DLD1 (cell line): ENCODE data around the gene AQP7.
"Not testable (repeated sequence)": the region's sequence is repeated elsewhere in the genome, so short reads cannot be mapped to it uniquely, and the experiment has no call there.

Experiments
- in situ Hi-C: cut with HindIII; loops from 2 replicates; pipeline ENCODE4 v1.10.0; 2017; ENCODE audit warnings: low sequenced_read_pairs

Gene AQP7

GRCh38 chr9:33399047-33399446 is 3.3 kb downstream of the AQP7 start:
- in situ Hi-C loops = not testable (repeated sequence)

DNA sequence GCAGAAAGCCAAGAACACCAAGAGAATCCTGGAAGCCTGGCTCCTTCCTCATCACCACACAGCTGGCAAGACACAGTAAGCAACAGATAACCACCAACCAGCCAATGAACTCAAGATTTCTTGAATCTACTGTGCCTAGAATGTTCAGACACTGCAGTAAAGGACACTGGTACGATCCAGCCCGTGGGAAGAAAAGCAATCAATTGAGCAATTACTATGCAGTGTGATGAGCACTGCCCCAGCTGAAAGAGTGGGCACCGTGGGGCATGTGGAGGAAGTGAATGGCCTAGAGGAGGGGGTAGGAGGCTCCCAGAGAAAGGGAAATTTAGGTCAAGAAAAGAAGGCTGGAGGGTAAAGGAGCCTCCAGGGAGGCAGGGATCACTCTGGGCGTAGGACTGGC is 4.6 kb downstream of the AQP7 start:
- in situ Hi-C loops = not testable (repeated sequence)

DNA sequence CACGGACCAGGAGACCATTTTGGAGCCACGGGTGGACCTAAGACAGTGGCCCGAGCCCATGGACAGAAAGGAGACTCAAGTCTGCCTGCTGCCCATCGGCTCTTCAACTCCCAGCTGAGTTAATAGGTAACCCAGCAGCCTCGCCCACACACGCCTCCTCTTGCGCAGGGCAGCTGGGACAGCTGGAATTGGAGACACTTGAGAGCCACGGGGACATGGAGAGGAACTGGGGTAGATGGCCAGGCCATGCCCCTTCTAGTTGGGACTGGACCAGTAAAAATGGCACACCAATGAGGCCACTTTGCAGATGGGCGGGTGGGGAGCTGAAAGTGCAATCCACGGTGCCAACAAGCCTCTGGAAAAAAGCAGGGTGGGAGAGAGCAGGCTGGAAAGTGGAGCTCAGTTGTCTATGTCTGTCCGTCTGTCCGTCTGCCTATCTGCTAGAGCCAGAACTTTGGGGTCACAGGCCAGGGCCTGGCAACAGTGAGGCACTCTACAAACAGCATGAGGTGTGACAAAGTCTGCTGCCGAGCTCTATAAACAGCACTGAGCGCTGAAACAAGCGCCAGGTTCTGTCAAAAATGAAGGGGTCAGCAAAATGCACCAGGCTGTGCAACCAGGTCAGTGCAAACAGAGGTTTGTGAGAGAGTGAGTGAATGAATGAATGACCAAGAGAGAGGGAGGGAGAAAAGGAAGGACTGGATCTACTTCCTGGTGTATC is 7.0 kb downstream of the AQP7 start:
- in situ Hi-C loops = not testable (repeated sequence)

GRCh38 chr9:33393986-33394385 is 8.4 kb downstream of the AQP7 start:
- in situ Hi-C loops = not testable (repeated sequence)

GRCh38 chr9:33393581-33393980 is 8.8 kb downstream of the AQP7 start:
- in situ Hi-C loops = no loop called here

GRCh38 chr9:33392591-33393021 is 9.8 kb downstream of the AQP7 start:
- in situ Hi-C loops = not testable (repeated sequence)

DNA sequence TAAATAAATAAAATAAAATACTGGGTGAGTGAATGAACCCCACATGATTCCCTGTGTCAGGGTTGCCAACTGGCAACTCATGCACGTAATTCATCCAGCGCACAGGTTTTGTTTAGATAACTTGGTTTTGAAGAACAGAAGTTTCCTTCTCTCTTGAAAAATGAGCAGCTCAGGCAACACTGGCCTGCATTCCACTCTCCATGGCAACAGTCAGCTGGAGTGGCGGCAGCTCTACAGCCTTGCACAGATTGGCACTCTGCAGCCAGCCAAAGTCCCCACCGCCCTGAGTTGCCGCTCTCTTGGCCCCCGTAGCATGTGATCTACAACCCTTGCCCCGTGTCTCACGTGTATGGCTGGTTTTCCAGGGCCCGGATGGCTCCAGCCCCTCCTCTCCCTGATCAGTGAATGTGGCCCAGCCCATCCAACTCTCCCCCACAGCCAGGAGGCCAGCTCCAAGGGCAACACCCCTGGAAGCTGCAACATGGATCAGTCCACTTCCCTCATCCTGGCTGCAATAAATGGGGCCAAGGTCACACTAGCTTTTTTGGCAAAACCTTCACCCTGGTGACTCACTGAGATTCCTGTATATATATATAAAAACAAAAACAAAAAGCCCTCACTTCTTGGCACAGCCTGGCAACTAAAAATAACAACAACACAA is 11.1 kb downstream of the AQP7 start:
- in situ Hi-C loops = not testable (repeated sequence)

GRCh38 chr9:33388110-33388994 is 14.0 kb downstream of the AQP7 start:
- in situ Hi-C loops = no loop called here

DNA sequence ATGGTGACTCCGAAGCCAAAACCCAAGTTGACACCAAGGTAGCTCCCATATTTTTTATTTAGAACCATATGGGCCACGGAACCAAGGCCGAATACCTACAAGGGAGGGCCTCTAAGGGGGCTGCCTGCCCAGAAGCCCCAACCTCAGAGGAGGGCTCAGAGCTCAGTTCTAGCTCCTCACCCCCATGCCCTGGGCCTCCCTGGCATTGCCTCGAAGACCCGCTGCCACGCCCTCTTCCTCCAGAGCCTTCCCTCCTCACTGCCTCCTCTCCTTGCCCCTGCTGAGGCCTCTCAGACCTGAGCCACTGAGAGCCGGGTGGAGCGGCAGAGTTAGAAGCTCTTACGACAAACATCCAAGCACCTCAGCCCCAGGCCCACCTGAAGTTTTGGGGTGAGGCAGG is 15.4 kb downstream of the AQP7 start:
- in situ Hi-C loops = not testable (repeated sequence)

GRCh38 chr9:33386641-33386996 is 15.7 kb downstream of the AQP7 start:
- in situ Hi-C loops = not testable (repeated sequence)

GRCh38 chr9:33385979-33386640 is 16.3 kb downstream of the AQP7 start:
- in situ Hi-C loops = not testable (repeated sequence)

DNA sequence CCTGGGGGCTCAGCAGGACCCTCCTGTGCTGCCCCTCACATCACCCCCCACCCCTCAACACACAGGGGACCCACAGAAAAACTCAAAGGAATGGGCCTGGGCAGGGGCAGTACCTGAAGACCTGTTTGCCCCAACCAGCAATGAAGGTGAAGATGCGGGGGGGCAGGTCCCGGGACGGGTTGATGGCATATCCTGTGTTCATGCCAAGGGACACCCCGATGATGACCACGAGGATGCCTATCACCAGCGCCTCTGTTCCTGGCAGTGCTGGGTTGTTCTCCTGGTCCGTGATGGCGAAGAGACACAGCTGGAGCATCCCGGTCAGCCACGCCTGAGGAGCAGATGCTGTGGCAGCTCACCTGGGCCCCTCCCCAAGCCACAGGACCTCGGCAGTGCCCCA is 16.8 kb downstream of the AQP7 start:
- in situ Hi-C loops = not testable (repeated sequence)

DNA sequence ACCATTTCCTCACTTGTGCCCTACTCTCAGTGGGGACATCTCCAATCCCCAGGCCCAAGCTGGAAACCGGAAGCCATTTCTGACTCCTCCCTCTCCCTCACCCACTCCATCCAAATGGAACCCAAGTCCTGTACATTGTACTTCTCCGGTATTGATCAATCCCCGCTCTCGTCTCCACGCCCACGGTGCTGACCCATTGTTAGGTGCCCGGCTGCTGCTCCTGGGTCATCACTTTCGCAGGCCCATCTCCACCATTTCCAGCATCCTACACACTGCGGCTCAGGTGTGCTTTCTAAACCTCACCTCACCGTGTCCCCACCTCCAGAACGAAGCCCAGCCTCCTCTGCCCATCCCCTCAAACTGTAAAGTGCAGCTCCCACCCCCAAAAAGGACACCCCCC is 19.0 kb downstream of the AQP7 start:
- in situ Hi-C loops = not testable (repeated sequence)

- in situ Hi-C loops = not testable (repeated sequence)
These were observed 20.0 kb downstream of the AQP7 start for GRCh38 chr9:33382397-33382796.

DNA sequence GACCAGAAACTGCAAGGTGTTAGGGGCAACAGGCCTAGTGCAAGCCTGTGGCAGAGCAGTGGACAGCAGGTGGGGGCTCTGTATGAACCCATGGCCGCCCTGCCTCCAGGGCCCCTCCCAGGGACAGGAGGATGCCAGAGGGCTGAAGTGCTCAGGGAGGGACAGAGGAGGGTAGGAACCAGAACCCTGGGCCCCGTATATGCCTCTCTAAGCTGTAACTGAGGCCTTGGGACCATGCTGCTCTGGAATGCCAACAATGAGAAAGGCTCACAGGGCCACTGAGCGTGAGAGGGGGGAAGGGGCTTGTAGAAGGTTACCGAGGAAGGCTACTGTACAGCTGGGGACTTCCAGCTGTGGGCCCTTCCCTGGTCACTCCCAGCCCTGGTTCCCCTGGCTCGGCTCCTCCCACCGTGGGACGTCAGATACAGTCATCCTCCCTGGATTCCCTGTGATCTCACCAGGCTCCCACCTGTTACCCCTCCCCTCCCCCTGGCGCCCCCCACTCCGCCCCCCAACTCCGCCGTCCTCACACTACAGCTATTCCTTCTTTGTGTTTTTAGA is 21.1 kb downstream of the AQP7 start:
- in situ Hi-C loops = no loop called here

GRCh38 chr9:33380390-33381094 is 21.8 kb downstream of the AQP7 start:
- in situ Hi-C loops = no loop called here

- in situ Hi-C loops = no loop called here
These were observed 22.5 kb downstream of the AQP7 start for GRCh38 chr9:33379666-33380389.

- in situ Hi-C loops = no loop called here
These were observed 24.1 kb downstream of the AQP7 start for GRCh38 chr9:33378121-33378795.
